Activated gamma-delta T cell (primary cell): ENCODE results near the gene NSDHL.
"Not testable (repeated sequence)": the region's sequence is repeated elsewhere in the genome, so short reads cannot be mapped to it uniquely, and the experiment has no call there.

Experiments used
- DNase-seq: peaks from one replicate; lab custom pipeline; 2025; lab: John Stamatoyannopoulos, UW

NSDHL gene

DNA sequence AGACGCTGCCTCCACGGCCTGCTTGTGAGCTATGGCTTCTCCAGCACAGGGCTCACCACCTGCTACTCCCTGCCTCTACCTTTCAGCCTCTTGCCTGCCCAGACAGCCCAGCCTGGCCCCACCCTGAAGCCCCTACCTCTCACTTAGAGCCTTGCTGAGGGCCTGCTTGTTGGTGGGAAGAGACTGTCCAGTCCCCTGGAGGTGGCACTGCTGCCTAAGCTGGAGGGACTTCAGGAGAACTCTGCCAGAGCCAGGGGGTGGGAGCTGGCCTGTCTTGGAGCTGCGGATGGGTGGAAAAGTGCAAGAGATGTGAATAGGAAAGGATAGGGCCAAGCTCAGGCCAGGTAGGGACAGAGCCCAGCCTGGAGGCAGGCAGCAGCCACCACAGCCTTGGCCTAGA, 64.3 kb downstream of the NSDHL start:
- no peak for DNase-seq

DNA sequence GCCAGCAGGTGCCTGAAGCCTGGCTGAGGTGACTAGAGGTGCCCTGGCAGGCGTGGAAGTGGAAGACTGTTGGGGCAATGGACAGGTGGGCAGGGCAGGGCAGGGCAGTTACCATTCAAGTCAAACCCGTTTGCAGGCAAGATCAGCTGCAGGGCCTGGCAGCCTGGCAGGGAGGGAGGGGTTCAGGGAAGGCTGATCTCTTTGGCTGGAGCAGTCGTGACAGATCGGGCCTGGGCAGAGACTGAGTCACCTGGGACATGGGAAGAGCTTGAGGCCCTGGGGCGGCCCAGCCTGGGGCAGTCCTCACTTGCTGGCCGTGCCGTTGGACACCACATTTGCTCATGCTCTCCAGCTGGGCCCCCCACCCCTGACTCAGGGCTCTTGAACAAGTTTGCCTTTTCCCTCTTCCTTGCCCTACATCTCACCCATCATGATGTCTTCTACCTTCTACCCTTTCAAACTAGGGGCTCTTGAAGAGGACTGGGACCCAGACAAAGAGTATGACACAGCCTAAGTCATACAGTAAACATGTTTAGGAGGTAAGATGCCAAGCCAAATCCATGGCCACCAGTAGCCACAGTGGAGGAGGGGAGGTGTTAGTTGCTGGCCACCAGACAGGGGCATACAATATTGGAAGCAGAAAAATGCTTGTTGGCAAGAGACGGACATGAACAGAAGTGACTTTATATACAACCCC, 65.0 kb downstream of the NSDHL start:
- no peak for DNase-seq

DNA sequence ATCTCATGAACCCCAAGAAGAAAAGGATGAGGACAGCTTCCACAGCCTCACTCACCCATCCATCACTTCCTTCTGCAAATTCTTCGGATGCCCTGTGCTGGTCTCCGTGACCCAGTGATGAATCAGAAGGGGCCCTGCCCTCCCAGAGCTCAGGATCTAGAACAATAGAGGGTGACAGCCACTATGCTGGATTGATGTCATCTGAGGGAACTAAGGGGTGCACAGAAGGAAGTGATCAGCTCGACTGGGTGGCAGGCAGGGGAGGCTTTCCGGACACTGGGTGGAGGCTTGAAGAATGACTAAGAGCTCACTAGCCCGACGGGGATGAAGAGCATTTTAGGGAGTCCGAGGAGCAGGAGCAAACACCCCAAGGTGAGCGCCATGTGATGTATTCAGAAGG, 65.6 kb downstream of the NSDHL start:
- no peak for DNase-seq

GRCh38 chrX:152897222-152898131, 66.6 kb downstream of the NSDHL start, which contains the start of gene ZNF185:
ZNF185 (plus strand) TSS chrX:152898067; CDS start chrX:152914490, 16,423 bp downstream.
- DNase-seq = no peak

- DNase-seq = no peak
Observed at GRCh38 chrX:152898442-152898841, 67.6 kb downstream of the NSDHL start.

DNA sequence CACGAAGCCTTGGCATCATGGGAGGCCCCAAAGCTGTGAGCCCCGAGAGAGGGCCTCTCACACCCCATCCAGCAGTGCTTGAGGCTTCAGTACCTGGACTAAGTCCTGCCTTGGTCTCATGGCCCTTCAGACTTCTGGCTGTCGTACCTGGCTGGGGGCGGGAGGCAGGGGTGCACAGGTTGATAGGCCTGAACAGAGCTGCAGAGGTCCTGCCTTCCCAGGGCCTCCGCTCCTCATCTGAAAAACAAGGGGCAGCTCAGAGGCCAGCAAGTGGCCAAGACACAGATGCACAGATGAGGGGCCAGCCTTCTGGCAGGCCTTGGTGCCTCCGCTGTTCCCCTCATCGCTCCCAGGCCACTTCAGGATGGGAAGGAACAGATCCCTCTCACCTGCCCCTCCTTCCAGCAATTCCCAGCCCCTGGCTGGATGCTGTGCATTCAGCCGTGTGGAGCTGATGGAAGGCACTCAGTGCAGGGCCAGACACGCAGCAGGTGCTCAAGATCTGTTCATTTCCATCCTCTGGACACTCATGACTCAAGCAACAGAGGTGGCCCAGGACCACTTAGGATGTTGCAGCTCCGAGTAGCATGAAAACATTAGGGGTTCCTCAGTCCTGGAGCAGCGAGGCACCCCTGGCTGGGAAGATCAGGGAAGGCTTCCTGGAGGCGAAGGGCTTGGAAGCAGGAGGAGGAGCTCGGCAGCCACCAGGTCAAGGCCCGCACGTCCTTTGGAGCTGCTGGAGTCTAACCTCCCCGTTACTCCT, 68.4 kb downstream of the NSDHL start:
- DNase-seq = no peak

GRCh38 chrX:152899874-152900719, 69.2 kb downstream of the NSDHL start:
- no peak for DNase-seq

DNA sequence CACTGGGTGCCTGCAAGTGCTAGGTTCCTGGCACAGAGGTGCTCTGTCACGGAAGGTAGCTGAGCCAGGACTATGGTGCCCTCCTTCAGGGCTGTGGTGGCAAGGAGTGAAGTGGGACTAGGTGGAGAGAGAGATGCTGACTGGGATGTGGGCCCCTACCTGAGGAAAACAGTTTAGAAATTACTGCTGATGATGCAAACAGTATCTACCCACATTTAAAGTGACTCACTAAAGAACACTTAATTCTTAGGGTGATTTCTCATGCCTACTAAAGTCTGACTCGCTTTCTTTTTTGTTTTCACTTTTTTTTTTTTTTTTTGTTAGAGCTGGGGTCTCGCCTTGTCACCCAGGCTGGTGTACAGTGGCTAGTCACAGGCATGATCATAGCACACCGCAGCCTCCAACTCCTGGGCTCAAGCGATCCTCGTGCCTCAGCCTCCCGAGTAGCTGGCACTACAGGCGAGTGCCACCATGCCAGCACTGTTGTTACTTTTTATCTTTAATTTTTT, 70.1 kb downstream of the NSDHL start:
- no peak for DNase-seq

- DNase-seq = no peak
Observed at GRCh38 chrX:152901816-152902501, 71.1 kb downstream of the NSDHL start.

DNA sequence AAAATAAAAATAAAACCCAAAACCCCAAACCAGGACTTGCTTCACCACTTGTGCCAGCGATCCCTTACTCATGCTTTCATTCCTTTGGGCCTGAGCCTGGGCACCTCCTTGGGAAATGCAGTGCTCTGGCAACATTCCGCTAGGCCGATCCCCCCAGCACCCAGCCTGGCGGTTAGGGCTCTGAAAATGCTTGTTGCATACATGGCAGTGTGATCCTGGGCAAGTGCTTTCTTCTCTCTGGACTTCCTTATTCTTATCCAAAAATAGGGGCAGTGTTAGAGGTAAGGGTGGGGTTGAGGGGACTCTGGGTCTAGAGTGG, 71.6 kb downstream of the NSDHL start:
- no peak for DNase-seq

DNA sequence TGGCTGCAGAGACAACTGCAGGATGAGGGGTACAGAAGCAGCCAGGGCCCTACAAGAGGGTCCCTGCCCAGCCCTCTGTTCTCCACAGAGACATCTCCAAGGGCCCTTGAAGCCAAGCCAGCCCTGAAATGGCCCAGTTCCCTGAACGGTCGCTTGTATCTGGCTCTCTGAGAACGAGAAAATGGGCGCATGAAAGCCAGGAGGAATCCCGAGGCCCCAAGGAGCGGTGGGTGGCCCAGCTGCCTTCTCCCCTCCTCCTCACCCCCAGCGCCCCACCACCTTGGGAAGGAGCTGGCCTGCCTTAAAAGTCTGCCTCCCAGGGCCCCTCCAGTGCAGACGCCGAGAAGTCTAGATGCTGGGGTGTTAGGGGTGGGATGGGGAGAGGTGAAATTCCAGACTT, 72.7 kb downstream of the NSDHL start:
- no peak for DNase-seq

GRCh38 chrX:152904151-152905080, 73.6 kb downstream of the NSDHL start:
- DNase-seq = no peak

GRCh38 chrX:152905081-152905420, 74.2 kb downstream of the NSDHL start:
- DNase-seq = no peak

DNA sequence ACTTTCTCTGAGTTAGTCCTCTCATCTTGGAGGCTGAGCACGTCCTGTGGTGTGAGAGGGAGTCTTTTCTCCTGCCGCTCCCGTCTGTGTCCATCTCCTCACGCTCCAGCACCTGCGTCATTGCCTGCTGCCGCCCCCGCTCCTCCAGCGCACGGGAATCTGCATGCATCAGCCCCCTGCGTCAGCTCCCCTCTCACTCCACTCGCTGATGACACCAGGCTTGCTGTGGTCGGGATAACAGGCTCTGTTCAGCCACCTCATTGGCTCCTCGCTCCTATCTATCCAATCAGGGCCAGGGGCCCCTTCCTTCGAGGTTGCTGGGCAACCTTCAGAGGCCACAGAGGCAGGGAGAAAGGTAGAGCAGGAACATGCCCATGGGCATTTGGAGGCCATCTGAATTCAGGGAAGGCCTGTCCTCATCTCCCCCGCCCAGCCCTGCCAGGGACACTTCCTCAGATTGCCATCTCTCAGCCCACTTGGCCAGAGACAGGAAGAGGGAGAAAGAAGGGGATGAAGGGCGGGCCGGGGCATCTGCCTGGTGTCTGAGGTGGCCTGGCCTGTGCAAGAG, 76.3 kb downstream of the NSDHL start:
- DNase-seq = no peak

GRCh38 chrX:152908486-152908885, 77.6 kb downstream of the NSDHL start:
- DNase-seq = no peak

DNA sequence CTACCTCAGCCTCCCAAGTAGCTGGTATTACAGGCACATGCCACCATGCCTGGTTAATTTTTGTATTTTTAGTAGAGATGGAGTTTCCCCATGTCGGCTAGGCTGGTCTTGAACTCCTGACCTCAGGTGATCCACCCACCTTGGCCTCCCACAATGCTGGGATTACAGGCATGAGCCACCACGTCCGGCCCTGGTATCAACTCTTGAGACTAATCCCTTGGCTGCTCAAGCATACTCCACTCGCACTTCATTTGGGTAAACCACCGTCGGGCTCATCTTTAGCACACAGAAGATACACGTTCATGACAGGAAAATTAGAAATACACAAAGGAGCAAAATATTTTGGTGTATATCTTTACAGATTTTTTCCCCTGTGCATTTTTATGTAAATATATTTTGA, 79.2 kb downstream of the NSDHL start:
- DNase-seq = not testable (repeated sequence)

GRCh38 chrX:152912106-152912505, 81.2 kb downstream of the NSDHL start:
- DNase-seq = no peak

DNA sequence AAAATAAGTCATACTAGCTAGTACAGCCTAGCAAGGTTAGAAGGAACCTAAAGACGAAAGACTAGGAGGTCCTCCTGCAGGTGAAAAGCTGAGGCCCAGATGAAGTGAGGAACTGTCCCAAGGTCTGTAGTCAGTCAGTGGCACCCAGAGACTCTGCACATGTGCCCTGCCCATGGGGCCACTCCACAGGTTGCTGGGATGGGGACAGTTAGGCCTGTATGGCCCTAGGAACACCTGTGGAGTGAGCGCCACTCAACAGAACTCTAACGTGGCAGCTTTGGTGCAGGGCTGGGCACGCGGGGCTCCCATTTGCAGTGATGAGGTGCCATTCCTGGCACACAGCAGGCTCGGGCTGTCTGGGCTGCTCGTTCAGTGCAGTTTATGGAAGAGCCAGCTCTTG, 81.8 kb downstream of the NSDHL start:
- no peak for DNase-seq

DNA sequence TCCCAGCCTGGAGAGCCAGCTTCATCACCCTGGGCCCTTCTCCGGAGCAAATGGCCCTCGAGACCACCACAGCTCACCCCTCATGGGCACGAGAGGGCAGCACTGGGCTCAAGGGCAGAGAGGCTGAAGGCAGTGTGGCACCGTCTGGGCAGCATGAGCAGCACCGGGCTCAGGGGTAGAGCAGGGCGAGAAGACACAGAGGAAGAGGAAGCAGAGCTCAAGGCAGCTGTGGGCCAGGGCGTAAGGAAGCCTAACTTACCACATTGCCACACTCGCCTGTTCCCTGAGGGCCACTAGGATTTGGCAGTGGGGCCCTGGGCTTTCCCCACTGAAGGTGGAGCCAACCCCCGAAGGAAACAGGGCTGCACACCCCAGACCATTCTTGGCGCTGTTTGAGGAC, 82.5 kb downstream of the NSDHL start:
- DNase-seq = no peak
